ENCODE results near the gene LHFPL6.

The LHFPL6 gene

DNA sequence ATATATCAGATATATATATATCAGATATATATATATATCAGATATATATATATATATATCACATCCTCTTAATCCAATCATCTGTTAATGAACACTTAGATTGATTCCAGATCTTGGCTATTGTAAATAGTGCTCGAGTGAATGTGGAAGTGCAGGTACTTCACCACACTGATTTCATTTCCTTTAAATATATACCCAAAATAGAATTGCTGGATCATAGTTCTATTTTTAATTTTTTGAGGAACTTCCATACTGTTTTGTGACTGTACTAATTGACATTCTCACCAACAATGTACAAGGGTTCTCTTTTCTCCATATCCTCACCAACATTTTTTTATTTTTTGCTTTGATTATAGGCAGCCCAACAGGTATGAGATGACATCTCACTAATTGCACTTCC, 287.2 kb downstream of the LHFPL6 start:
- TF ChIP-seq, protein P1, sequence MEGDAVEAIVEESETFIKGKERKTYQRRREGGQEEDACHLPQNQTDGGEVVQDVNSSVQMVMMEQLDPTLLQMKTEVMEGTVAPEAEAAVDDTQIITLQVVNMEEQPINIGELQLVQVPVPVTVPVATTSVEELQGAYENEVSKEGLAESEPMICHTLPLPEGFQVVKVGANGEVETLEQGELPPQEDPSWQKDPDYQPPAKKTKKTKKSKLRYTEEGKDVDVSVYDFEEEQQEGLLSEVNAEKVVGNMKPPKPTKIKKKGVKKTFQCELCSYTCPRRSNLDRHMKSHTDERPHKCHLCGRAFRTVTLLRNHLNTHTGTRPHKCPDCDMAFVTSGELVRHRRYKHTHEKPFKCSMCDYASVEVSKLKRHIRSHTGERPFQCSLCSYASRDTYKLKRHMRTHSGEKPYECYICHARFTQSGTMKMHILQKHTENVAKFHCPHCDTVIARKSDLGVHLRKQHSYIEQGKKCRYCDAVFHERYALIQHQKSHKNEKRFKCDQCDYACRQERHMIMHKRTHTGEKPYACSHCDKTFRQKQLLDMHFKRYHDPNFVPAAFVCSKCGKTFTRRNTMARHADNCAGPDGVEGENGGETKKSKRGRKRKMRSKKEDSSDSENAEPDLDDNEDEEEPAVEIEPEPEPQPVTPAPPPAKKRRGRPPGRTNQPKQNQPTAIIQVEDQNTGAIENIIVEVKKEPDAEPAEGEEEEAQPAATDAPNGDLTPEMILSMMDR (conservative IDR thresholded peaks at IDR 0.05; ENCODE audit: control insufficient read depth, insufficient read depth, low read depth, low read length): no peak
- no peak overlapping the region for H3K4me3 ChIP-seq (ENCODE audit: control insufficient read depth, low read depth, low read length)
- DNase-seq (ENCODE audit: low read depth): no peak

DNA sequence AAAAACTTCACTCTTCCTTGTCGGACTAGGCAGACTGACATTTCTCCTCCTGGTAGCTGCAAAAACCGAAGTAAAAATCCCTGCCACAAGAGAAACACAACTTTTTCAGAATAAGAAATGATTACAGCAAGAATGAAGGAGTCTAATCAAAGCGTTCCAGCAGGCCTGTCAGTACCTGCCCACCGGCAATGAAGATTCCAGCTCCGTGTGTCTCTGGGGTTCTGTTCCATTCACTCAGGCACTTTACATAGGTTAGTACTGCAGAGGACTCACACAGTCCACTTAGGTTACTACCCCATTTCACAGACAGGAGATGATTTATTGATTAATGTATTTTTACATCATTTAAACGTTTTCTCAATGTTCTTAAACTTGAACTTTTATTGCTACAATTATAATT, 289.3 kb downstream of the LHFPL6 start:
- no peak for DNase-seq (ENCODE audit: low read depth)
- no peak overlapping the region for H3K4me3 ChIP-seq (ENCODE audit: control insufficient read depth, low read depth, low read length)
- TF ChIP-seq, protein P1 (conservative IDR thresholded peaks at IDR 0.05; ENCODE audit: control insufficient read depth, insufficient read depth, low read depth, low read length): no peak

DNA sequence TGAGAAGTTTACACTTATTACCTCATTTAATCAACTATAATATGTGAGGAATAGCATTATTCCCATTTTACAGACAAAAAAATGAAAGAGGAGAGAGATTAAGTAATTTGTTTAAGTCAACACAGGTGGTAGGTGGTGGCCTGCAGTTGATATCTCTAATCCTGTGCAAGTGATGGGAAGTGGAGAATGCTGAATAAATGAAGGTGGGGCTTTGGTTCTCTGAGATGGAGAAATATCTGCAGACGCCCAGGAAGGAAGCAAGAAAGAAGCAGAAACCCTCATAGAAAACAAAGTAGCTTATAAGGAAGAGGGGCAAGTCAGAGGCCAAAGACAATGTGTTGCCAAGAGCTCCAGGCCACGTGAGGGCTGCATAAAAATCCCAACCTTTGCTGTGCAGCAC, 290.4 kb downstream of the LHFPL6 start:
- H3K4me3 ChIP-seq (ENCODE audit: control insufficient read depth, low read depth, low read length): no peak overlapping the region
- TF ChIP-seq, protein P1 (conservative IDR thresholded peaks at IDR 0.05; ENCODE audit: control insufficient read depth, insufficient read depth, low read depth, low read length): no peak
- DNase-seq (ENCODE audit: low read depth): no peak

DNA sequence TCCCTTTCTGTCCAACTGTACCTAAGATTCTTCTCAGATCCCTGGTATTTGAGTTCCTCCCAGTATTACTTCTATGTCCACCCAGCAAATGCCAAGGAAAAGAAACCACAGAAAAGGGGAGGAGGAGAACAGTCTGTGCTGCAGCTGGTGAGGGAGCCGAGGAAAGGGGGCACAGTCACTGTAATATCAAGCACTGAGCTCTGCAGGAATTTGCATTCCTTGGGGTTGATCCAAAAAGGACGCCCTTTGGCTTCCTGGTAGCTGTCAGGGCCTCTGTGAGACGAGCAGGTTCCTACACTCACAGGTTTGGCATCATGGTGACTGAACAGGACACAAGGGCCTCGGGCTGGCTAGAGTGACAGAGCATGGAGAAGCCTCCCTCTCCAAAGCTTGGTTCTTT, 291.4 kb downstream of the LHFPL6 start:
- DNase-seq (ENCODE audit: low read depth): no peak
- TF ChIP-seq, protein P1 (conservative IDR thresholded peaks at IDR 0.05; ENCODE audit: control insufficient read depth, insufficient read depth, low read depth, low read length): no peak
- H3K4me3 ChIP-seq (ENCODE audit: control insufficient read depth, low read depth, low read length): no peak overlapping the region

DNA sequence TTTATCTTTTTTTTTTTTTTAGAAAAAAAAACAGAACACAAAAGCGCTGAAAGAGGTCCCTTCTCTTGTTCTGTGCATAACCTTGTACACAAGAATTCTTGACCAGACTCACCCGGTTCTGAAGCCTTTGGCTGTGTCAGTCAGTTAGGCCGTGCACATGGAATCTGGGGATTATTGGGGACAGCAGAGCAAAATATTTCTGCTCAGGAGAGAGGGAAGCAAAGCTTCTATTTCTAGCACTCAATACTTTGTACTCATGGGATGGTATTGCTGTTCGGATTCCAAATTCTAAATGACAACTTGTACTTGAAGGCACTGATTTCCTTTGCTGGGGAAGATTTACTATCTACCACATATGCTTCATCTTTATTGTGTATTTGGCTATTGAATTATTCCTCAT, 292.0 kb downstream of the LHFPL6 start:
- DNase-seq (ENCODE audit: low read depth): no peak
- TF ChIP-seq, protein P1 (conservative IDR thresholded peaks at IDR 0.05; ENCODE audit: control insufficient read depth, insufficient read depth, low read depth, low read length): no peak
- H3K4me3 ChIP-seq (ENCODE audit: control insufficient read depth, low read depth, low read length): no peak overlapping the region

DNA sequence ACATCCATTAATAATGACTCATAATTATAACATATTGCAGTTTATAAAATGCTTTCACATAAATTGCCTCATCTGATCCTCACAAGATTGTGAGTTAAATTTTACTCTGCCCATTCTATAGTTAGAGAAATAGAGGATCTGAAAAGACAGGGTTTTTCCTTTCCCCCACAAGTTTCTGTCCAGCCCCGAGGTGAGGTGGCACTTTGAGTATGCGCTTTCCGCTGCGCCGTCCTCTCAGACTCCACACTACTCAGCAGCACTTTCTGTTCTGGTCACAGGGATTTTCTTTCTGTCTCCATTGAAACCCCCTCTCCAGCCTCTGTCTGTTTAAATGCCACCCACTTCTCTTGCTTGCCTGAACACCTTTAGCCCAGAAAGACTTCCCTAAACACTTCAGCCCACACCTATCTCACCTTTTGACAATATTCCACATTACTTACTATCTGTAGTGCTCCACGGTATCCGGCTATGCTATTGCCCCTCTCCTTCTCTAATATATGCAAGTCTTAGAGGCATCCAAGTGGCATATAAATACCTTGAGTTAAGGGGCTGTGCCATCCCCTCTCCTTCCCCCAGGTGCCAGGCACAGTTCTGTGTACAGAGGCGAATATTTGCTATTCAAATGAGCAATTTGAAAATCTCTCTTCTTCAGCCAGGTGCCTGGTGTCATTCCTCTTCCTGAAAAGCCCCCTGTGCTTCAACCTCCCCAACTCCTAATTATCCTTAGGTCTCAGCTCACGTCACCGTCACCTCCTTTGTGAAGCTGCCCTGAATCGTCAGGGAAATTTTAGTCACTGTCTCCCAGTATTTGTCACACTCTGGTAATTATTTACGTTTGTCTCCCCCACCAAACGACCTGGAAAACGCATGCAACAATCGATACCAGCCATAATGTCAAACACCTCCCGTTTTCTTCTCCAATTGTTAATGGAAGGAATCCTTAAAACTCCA, 296.1 kb downstream of the LHFPL6 start:
- TF ChIP-seq, protein P1 (conservative IDR thresholded peaks at IDR 0.05; ENCODE audit: control insufficient read depth, insufficient read depth, low read depth, low read length): no peak
- H3K4me3 ChIP-seq (ENCODE audit: control insufficient read depth, low read depth, low read length): no peak overlapping the region
- DNase-seq (ENCODE audit: low read depth): no peak

Measured in fibroblast of mammary gland (primary cell).